Measurements from ENCODE around the gene NOS1AP.

NOS1AP gene

DNA sequence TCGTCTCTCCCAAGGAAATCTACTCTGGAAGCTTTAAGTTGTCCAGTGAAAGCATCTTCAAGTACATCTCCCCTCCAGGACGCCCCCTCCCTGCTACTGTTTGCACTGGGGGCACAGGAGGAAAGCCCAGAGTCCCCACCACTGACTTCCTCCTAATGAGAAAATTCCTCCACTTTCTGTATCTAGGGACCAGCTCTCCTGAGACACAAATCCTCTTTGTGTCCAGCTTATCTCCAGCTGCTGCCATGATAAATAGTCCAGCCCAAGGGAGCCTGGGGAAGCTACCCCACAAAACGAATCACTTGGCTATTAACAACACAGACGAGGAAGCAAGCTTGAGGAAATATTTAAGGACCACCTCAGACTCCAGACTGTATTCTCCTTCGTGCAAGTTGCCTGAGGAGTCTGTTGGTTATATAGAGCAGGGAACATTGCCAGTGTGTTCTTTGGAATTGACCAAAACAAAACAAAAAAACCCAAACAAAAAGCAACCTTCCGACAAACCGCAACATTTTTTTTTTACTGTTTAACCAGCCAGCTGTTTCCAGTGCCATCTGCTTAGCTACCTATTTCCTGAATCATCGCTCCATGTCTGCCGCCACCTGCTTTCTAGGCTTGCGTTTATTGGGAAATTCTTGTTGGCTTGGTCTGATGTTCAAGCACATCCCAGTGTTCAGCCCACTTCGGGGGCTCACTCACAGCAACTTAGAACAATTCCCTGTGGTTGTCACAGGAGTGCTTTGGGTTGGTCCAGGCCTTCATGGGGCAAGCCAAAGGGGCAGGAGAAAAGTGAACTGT, 319.7 kb downstream of the NOS1AP start:
- no peak overlapping the region for H3K4me3 ChIP-seq (ENCODE audit: low read depth, low read length)
- DNase-seq (ENCODE audit: low read depth): no peak
- TF ChIP-seq, protein P1, sequence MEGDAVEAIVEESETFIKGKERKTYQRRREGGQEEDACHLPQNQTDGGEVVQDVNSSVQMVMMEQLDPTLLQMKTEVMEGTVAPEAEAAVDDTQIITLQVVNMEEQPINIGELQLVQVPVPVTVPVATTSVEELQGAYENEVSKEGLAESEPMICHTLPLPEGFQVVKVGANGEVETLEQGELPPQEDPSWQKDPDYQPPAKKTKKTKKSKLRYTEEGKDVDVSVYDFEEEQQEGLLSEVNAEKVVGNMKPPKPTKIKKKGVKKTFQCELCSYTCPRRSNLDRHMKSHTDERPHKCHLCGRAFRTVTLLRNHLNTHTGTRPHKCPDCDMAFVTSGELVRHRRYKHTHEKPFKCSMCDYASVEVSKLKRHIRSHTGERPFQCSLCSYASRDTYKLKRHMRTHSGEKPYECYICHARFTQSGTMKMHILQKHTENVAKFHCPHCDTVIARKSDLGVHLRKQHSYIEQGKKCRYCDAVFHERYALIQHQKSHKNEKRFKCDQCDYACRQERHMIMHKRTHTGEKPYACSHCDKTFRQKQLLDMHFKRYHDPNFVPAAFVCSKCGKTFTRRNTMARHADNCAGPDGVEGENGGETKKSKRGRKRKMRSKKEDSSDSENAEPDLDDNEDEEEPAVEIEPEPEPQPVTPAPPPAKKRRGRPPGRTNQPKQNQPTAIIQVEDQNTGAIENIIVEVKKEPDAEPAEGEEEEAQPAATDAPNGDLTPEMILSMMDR (IDR thresholded peaks at IDR 0.05; ENCODE audit: low read depth, low read length): no peak
- TF ChIP-seq MYC (IDR thresholded peaks at IDR 0.05; ENCODE audit: low read depth, low read length) (no peak), MAX (IDR thresholded peaks at IDR 0.05; ENCODE audit: low read depth, low read length) (no peak), POLR2A (IDR thresholded peaks at IDR 0.05; ENCODE audit: extremely low read depth, insufficient read length) (no peak)

DNA sequence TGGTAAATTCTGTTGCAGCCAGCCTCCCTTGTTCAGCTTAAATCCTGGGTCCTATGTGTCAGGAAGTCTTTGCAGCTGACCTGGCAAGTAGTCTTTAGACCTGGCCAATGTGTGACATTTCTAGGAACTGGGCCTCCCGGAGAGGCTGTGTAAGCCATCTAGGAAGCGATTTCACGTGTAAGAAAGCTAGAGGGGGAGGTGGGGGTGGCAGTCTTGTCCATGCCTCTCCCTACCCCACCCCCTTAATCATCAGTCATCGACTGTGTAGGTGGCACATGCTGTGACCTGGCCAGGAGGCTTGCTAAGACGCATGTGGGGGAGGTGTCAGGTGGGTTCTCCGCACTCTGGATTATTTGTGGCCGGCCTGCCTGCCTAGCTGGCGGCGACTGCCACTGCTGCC, 320.5 kb downstream of the NOS1AP start:
- DNase-seq (ENCODE audit: low read depth): no peak

GRCh38 chr1:162390396-162391185, 321.1 kb downstream of the NOS1AP start:
- TF ChIP-seq MAX (IDR thresholded peaks at IDR 0.05; ENCODE audit: low read depth, low read length) (no peak), POLR2A (IDR thresholded peaks at IDR 0.05; ENCODE audit: extremely low read depth, insufficient read length) (no peak), MYC (IDR thresholded peaks at IDR 0.05; ENCODE audit: low read depth, low read length) (no peak)
- TF ChIP-seq, protein P1 (IDR thresholded peaks at IDR 0.05; ENCODE audit: low read depth, low read length): no peak
- DNase-seq (ENCODE audit: low read depth): no peak
- no peak overlapping the region for H3K4me3 ChIP-seq (ENCODE audit: low read depth, low read length)

More for the DNA sequence above, 320.5 kb downstream of the NOS1AP start:
- no peak for TF ChIP-seq MAX (IDR thresholded peaks at IDR 0.05; ENCODE audit: low read depth, low read length)
- TF ChIP-seq, protein P1 (IDR thresholded peaks at IDR 0.05; ENCODE audit: low read depth, low read length): no peak
- TF ChIP-seq POLR2A (IDR thresholded peaks at IDR 0.05; ENCODE audit: extremely low read depth, insufficient read length): no peak
- no peak for TF ChIP-seq MYC (IDR thresholded peaks at IDR 0.05; ENCODE audit: low read depth, low read length)
- H3K4me3 ChIP-seq (ENCODE audit: low read depth, low read length): no peak overlapping the region

- H3K4me3 ChIP-seq (ENCODE audit: low read depth, low read length): no peak overlapping the region
- DNase-seq (ENCODE audit: low read depth): peak; percentile 37
- TF ChIP-seq, protein P1 (IDR thresholded peaks at IDR 0.05; ENCODE audit: low read depth, low read length): peak; percentile 73
- no peak for TF ChIP-seq MAX (IDR thresholded peaks at IDR 0.05; ENCODE audit: low read depth, low read length)
- no peak for TF ChIP-seq POLR2A (IDR thresholded peaks at IDR 0.05; ENCODE audit: extremely low read depth, insufficient read length)
- no peak for TF ChIP-seq MYC (IDR thresholded peaks at IDR 0.05; ENCODE audit: low read depth, low read length)
Observed at GRCh38 chr1:162391790-162392563, 322.5 kb downstream of the NOS1AP start.

- H3K4me3 ChIP-seq (ENCODE audit: low read depth, low read length): no peak overlapping the region
- TF ChIP-seq POLR2A (IDR thresholded peaks at IDR 0.05; ENCODE audit: extremely low read depth, insufficient read length) (no peak), MAX (IDR thresholded peaks at IDR 0.05; ENCODE audit: low read depth, low read length) (no peak), MYC (IDR thresholded peaks at IDR 0.05; ENCODE audit: low read depth, low read length) (no peak)
- TF ChIP-seq, protein P1 (IDR thresholded peaks at IDR 0.05; ENCODE audit: low read depth, low read length): no peak
- no peak for DNase-seq (ENCODE audit: low read depth)
Observed at GRCh38 chr1:162396201-162396906, 326.9 kb downstream of the NOS1AP start.
